Calu3 (cell line): Measurements from ENCODE around the gene SMAD3. TPM values are rescaled to one million over a fixed set of nuclear protein-coding genes. Genes with fewer than 3 reads are reported as not detected.

Experiments used
- BruUV-seq: library from RNA; stranded (reverse); fragments of 400-500 nt; replicated peaks from 2 replicates; lab custom pipeline; 2021; lab: Mats Ljungman, UMichigan
- CTCF ChIA-PET: fragments of 300-600 bp; sonication (Branson Sonifier 250); formaldehyde crosslinking; loops from one replicate; lab custom pipeline; 2022; ENCODE audit warnings: antibody characterized with exemption; lab: Charles Lee
- DNase-seq: peaks from one replicate; pipeline ENCODE4 v3.0.0; 2022
- H3K27ac Mint-ChIP-seq: one replicate; pipeline ENCODE4 v1.8.0; 2022; ENCODE audit warnings: mixed read lengths; ENCODE audit not compliant: unreplicated experiment
- H3K27me3 Mint-ChIP-seq: one replicate; pipeline ENCODE4 v1.8.0; 2022; ENCODE audit warnings: mixed read lengths; ENCODE audit not compliant: unreplicated experiment
- H3K36me3 Mint-ChIP-seq: one replicate; pipeline ENCODE4 v1.8.0; 2022; ENCODE audit warnings: mild to moderate bottlenecking, moderate library complexity, mixed read lengths; ENCODE audit not compliant: insufficient read depth, unreplicated experiment
- H3K4me1 Mint-ChIP-seq: one replicate; pipeline ENCODE4 v1.8.0; 2022; ENCODE audit warnings: mild to moderate bottlenecking, low read depth, mixed read lengths; ENCODE audit not compliant: unreplicated experiment
- H3K4me3 Mint-ChIP-seq: one replicate; pipeline ENCODE4 v1.8.0; 2022; ENCODE audit warnings: mild to moderate bottlenecking, low read depth, moderate library complexity, mixed read lengths; ENCODE audit not compliant: unreplicated experiment
- H3K9me3 Mint-ChIP-seq: one replicate; pipeline ENCODE4 v1.8.0; 2022; ENCODE audit warnings: low read depth, mixed read lengths; ENCODE audit not compliant: unreplicated experiment
- CTCF ChIP-seq: fragments of 200-600 bp; IDR thresholded peaks from one replicate; pipeline ENCODE4 v1.8.0; 2022; ENCODE audit warnings: antibody characterized with exemption; ENCODE audit not compliant: unreplicated experiment
- intact Hi-C: fragments of 100-400 bp; cut with micrococcal nuclease; formaldehyde crosslinking; loops from one replicate; pipeline ENCODE4 v1.10.0; 2022; ENCODE audit not compliant: unreplicated experiment
- total RNA-seq: library from RNA; stranded (reverse); gene quantifications from 2 replicates; pipeline ENCODE4 v1.2.3, GENCODE V29; 2022

The SMAD3 gene
- total RNA-seq, 1 experiment from 2014 or later, result 121 TPM

- H3K4me3 Mint-ChIP-seq, result no peak overlapping the region
- H3K9me3 Mint-ChIP-seq, result no peaks in the 10 kb centered on the region
- no peaks in the 10 kb centered on the region for H3K27me3 Mint-ChIP-seq
- TF ChIP-seq CTCF, result no peak
- no TSS peak for BruUV-seq
- H3K27ac Mint-ChIP-seq, result no peak overlapping the region
- DNase-seq, result no peak
- intact Hi-C loops, result no loop called here
- CTCF ChIA-PET, result interaction anchor here (1.1 kb wide), 1 partner anchor 96 kb away, joined by 3 read pairs; the partner anchor contains the start of gene SMAD3
- peaks cover 48% of the 10 kb centered on the region for H3K4me1 Mint-ChIP-seq
- H3K36me3 Mint-ChIP-seq, result peaks cover 55% of the 10 kb centered on the region
Observed at GRCh38 chr15:67161412-67161811, 96.0 kb downstream of the SMAD3 start.

- no TSS peak for BruUV-seq
- H3K4me3 Mint-ChIP-seq, result no peak overlapping the region
- no peak for DNase-seq
- CTCF ChIA-PET, result interaction anchor here (0.5 to 1.1 kb wide), 2 partner anchors 96 to 692 kb away, joined by 3 to 7 read pairs; partner anchors contain the start of gene SMAD3
- H3K27me3 Mint-ChIP-seq, result no peaks in the 10 kb centered on the region
- intact Hi-C loops, result no loop called here
- peaks cover 43% of the 10 kb centered on the region for H3K4me1 Mint-ChIP-seq
- H3K9me3 Mint-ChIP-seq, result no peaks in the 10 kb centered on the region
- peak overlapping the region; percentile 42 for H3K27ac Mint-ChIP-seq
- peaks cover 54% of the 10 kb centered on the region for H3K36me3 Mint-ChIP-seq
- TF ChIP-seq CTCF, result no peak
Observed at GRCh38 chr15:67161881-67162280, 96.5 kb downstream of the SMAD3 start.

DNA sequence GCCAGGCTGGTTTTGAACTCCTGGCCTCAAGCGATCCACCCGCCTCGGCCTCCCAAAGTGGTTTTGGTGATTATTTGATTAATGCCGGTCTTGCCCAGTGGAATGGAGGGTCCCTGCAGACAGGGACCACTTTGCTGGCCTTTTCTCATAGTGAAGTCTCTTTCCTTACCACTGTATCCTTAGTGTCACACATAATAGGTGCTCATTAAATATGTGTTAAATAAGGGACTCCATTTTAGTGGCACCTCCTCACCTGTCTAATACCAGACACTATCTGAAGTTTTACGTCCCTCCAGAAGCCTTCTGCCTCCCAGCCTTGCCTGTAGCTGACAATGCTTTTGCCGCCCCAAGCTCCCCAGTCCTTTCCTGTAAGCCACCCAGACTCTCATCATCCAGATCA, 97.8 kb downstream of the SMAD3 start:
- Mint-ChIP-seq H3K9me3 (no peaks in the 10 kb centered on the region), H3K4me1 (peaks cover 30% of the 10 kb centered on the region), H3K27me3 (no peaks in the 10 kb centered on the region), H3K36me3 (peaks cover 52% of the 10 kb centered on the region), H3K27ac (no peak overlapping the region), H3K4me3 (no peak overlapping the region)
- no peak for DNase-seq
- CTCF ChIA-PET, result no interaction called here
- no TSS peak for BruUV-seq
- intact Hi-C loops, result no loop called here
- no peak for TF ChIP-seq CTCF

GRCh38 chr15:67164401-67164791, 99.0 kb downstream of the SMAD3 start:
- Mint-ChIP-seq H3K4me1 (peaks cover 25% of the 10 kb centered on the region), H3K9me3 (no peaks in the 10 kb centered on the region), H3K27ac (peak overlapping the region; percentile 66), H3K36me3 (peaks cover 61% of the 10 kb centered on the region), H3K4me3 (no peak overlapping the region), H3K27me3 (no peaks in the 10 kb centered on the region)
- BruUV-seq, result no TSS peak
- no peak for DNase-seq
- no peak for TF ChIP-seq CTCF
- intact Hi-C loops, result no loop called here
- CTCF ChIA-PET, result interaction anchor here (0.6 to 0.9 kb wide), 5 partner anchors 9 to 1899 kb away, joined by 5 to 7 read pairs (median 5); no protein-coding TSS in a partner anchor
